ENCODE results near the gene MYH11.
"Not testable (repeated sequence)": the region's sequence is repeated elsewhere in the genome, so short reads cannot be mapped to it uniquely, and the experiment has no call there.

The MYH11 gene

GRCh38 chr16:15714393-15715172, 142.2 kb downstream of the MYH11 start:
- DNase-seq (ENCODE audit: low read depth in 2 of 2), result no peak

GRCh38 chr16:15708997-15709396, 147.8 kb downstream of the MYH11 start:
- no peak for DNase-seq (ENCODE audit: low read depth in 2 of 2)

GRCh38 chr16:15708096-15708495, 148.7 kb downstream of the MYH11 start:
- no peak for DNase-seq (ENCODE audit: low read depth in 2 of 2)

GRCh38 chr16:15707332-15707731, 149.5 kb downstream of the MYH11 start:
- DNase-seq (ENCODE audit: low read depth in 2 of 2), result no peak

- DNase-seq (ENCODE audit: low read depth in 2 of 2), result no peak
These were observed 151.7 kb downstream of the MYH11 start for GRCh38 chr16:15705064-15705565.

- DNase-seq (ENCODE audit: low read depth in 2 of 2), result peak; percentile 37 to 77
These were observed 152.3 kb downstream of the MYH11 start for GRCh38 chr16:15704545-15704987.

- DNase-seq (ENCODE audit: low read depth in 2 of 2), result no peak
These were observed 153.6 kb downstream of the MYH11 start for GRCh38 chr16:15703029-15703736.

GRCh38 chr16:15701975-15702970, 154.6 kb downstream of the MYH11 start:
- no peak for DNase-seq (ENCODE audit: low read depth in 2 of 2)

- no peak for DNase-seq (ENCODE audit: low read depth in 2 of 2)
These were observed 155.5 kb downstream of the MYH11 start for GRCh38 chr16:15701367-15701766.

GRCh38 chr16:15699819-15700218, 157.0 kb downstream of the MYH11 start:
- no peak for DNase-seq (ENCODE audit: low read depth in 2 of 2)

- no peak for DNase-seq (ENCODE audit: low read depth in 2 of 2)
These were observed 162.3 kb downstream of the MYH11 start for GRCh38 chr16:15694499-15694898.

- not testable (repeated sequence) for DNase-seq (ENCODE audit: low read depth in 2 of 2)
These were observed 164.3 kb downstream of the MYH11 start for GRCh38 chr16:15692508-15692907.

GRCh38 chr16:15691046-15691445, 165.8 kb downstream of the MYH11 start:
- DNase-seq (ENCODE audit: low read depth in 2 of 2), result no peak

- DNase-seq (ENCODE audit: low read depth in 2 of 2), result no peak
These were observed 166.5 kb downstream of the MYH11 start for GRCh38 chr16:15690296-15690695.

- DNase-seq (ENCODE audit: low read depth in 2 of 2), result no peak
These were observed 167.5 kb downstream of the MYH11 start for GRCh38 chr16:15689290-15689689.

- no peak for DNase-seq (ENCODE audit: low read depth in 2 of 2)
These were observed 170.5 kb downstream of the MYH11 start for GRCh38 chr16:15686287-15686686.

- DNase-seq (ENCODE audit: low read depth in 2 of 2), result peak in 1 of 2 donors; percentile 5
These were observed 174.7 kb downstream of the MYH11 start for GRCh38 chr16:15682105-15682570.

GRCh38 chr16:15677447-15677846, 179.4 kb downstream of the MYH11 start:
- DNase-seq (ENCODE audit: low read depth in 2 of 2), result no peak

- DNase-seq (ENCODE audit: low read depth in 2 of 2), result no peak
These were observed 180.3 kb downstream of the MYH11 start for GRCh38 chr16:15676506-15676905.

- no peak for DNase-seq (ENCODE audit: low read depth in 2 of 2)
These were observed 182.3 kb downstream of the MYH11 start for GRCh38 chr16:15674571-15674970.

- peak; percentile 4 to 38 for DNase-seq (ENCODE audit: low read depth in 2 of 2)
These were observed 184.2 kb downstream of the MYH11 start for GRCh38 chr16:15672514-15673167.

Measured in stimulated activated CD4-positive, alpha-beta T cell treated with anti-CD3 and anti-CD28 coated beads, Interleukin-1b, Interleukin-23, amount 100 ng/mL, for 1 hour (primary cell).